GM18519 (cell line): ENCODE data around the gene CTDP1.

ENCODE experiments used
- ATAC-seq: cut with Tn5 transposase; IDR thresholded peaks from one replicate; pipeline ENCODE4 v1.9.1; 2021; ENCODE audit warnings: mild to moderate bottlenecking, moderate library complexity; ENCODE audit not compliant: unreplicated experiment, low FRiP score

The CTDP1 gene

GRCh38 chr18:79754022-79754761 is 74.6 kb downstream of the CTDP1 start:
- no peak for ATAC-seq

GRCh38 chr18:79754831-79755351 is 75.3 kb downstream of the CTDP1 start:
- ATAC-seq: no peak

- ATAC-seq: no peak
Measured at GRCh38 chr18:79755496-79756142, 76.0 kb downstream of the CTDP1 start.

GRCh38 chr18:79756143-79756500 is 76.5 kb downstream of the CTDP1 start:
- ATAC-seq: no peak

- ATAC-seq: no peak
Measured at GRCh38 chr18:79756826-79757225, 77.2 kb downstream of the CTDP1 start.

- ATAC-seq: no peak
Measured at GRCh38 chr18:79760348-79760747, 80.7 kb downstream of the CTDP1 start.

GRCh38 chr18:79760881-79761280 is 81.3 kb downstream of the CTDP1 start:
- ATAC-seq: no peak

- no peak for ATAC-seq
Measured at GRCh38 chr18:79763407-79763806, 83.8 kb downstream of the CTDP1 start.

- no peak for ATAC-seq
Measured at GRCh38 chr18:79764131-79764530, 84.5 kb downstream of the CTDP1 start.

- ATAC-seq: no peak
Measured at GRCh38 chr18:79765491-79766245, 86.1 kb downstream of the CTDP1 start.

- ATAC-seq: no peak
Measured at GRCh38 chr18:79766308-79766707, 86.7 kb downstream of the CTDP1 start.

GRCh38 chr18:79768745-79769144 is 89.1 kb downstream of the CTDP1 start:
- ATAC-seq: no peak

- no peak for ATAC-seq
Measured at GRCh38 chr18:79769698-79770500, 90.3 kb downstream of the CTDP1 start.

- ATAC-seq: no peak
Measured at GRCh38 chr18:79770501-79770815, 90.9 kb downstream of the CTDP1 start.

GRCh38 chr18:79770826-79771225 is 91.2 kb downstream of the CTDP1 start:
- no peak for ATAC-seq

GRCh38 chr18:79771446-79772107 is 92.0 kb downstream of the CTDP1 start:
- no peak for ATAC-seq

GRCh38 chr18:79772108-79772864 is 92.7 kb downstream of the CTDP1 start:
- ATAC-seq: no peak

- ATAC-seq: no peak
Measured at GRCh38 chr18:79772865-79773696, 93.5 kb downstream of the CTDP1 start.

GRCh38 chr18:79774111-79774510 is 94.5 kb downstream of the CTDP1 start:
- no peak for ATAC-seq
